ENCODE results near the gene SYTL5. TPM values are rescaled to one million over a fixed set of nuclear protein-coding genes. Genes with fewer than 3 reads are reported as not detected.

Gene SYTL5
- polyA plus RNA-seq, 1 donor (not counting 4 experiments of a cell fraction or from before 2014, with no cell fraction given), result 0.09 TPM

DNA sequence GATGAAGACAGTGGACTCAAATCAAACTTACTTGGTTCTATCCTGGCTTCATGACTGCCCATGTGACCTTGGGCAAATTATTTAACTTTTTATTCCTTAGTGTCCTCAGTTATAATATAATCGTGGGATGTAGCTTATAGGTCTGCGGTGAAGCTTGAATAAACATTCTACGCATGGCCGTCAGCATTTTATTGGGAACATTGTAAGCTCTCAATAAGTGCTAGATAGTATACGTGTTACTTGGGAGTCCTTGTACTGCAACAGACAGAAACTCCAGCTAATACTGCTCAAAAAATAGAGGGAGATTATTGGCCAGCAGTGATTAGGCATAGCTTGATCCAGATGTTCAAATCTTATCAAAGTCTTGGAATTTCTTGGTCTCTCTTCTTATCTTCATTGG, 104.8 kb downstream of the SYTL5 start:
- dilution Hi-C loops (cut with MboI; ENCODE audit: extremely low pct_ligation_motif_present, low sequenced_read_pairs), result no loop called here
- Histone ChIP-seq H3K4me3 (ENCODE audit: control insufficient read depth in 2 of 3, extremely low read depth in 1 of 3, insufficient read depth in 2 of 3, low read depth in 1 of 3, low read length in 3 of 3) (no peak overlapping the region), H3K9me1 (ENCODE audit: control insufficient read depth, extremely low read depth, insufficient read depth, low read length) (no peaks in the 10 kb centered on the region), H2AFZ (ENCODE audit: control insufficient read depth, low read length) (no peak overlapping the region), H3K27me3 (ENCODE audit: control insufficient read depth, extremely low read depth, insufficient read depth, low read length) (no peaks in the 10 kb centered on the region), H3K9ac (ENCODE audit: control insufficient read depth, extremely low read depth, insufficient read depth, low read length) (no peak overlapping the region), H4K20me1 (ENCODE audit: control insufficient read depth, extremely low read depth, insufficient read depth, low read length) (no peaks in the 10 kb centered on the region), H3K4me2 (ENCODE audit: control insufficient read depth, extremely low read depth, insufficient read depth, low read depth, low read length) (no peak overlapping the region), H3K4me1 (ENCODE audit: control insufficient read depth, extremely low read depth, insufficient read depth, low read length) (no peaks in the 10 kb centered on the region), H3K9me3 (ENCODE audit: control insufficient read depth, low read depth, low read length) (no peaks in the 10 kb centered on the region), H3K79me2 (ENCODE audit: control insufficient read depth, insufficient read depth, low read length) (no peaks in the 10 kb centered on the region), H3K36me3 (ENCODE audit: control insufficient read depth in 2 of 2, extremely low read depth in 1 of 2, insufficient read depth in 2 of 2, low read length in 2 of 2) (no peaks in the 10 kb centered on the region), H3K27ac (ENCODE audit: control insufficient read depth, insufficient read depth, low read length) (no peak overlapping the region)
- FAIRE-seq (no peak), DNase-seq (ENCODE audit: low read depth, low spot score) (no peak)
- TF ChIP-seq EZH2 (IDR thresholded peaks at IDR 0.05; ENCODE audit: low read length), result no peak

- Histone ChIP-seq H3K27me3 (ENCODE audit: control insufficient read depth, extremely low read depth, insufficient read depth, low read length) (no peaks in the 10 kb centered on the region), H3K79me2 (ENCODE audit: control insufficient read depth, insufficient read depth, low read length) (no peaks in the 10 kb centered on the region), H3K9ac (ENCODE audit: control insufficient read depth, extremely low read depth, insufficient read depth, low read length) (no peak overlapping the region), H3K36me3 (ENCODE audit: control insufficient read depth in 2 of 2, extremely low read depth in 1 of 2, insufficient read depth in 2 of 2, low read length in 2 of 2) (no peaks in the 10 kb centered on the region), H3K4me2 (ENCODE audit: control insufficient read depth, extremely low read depth, insufficient read depth, low read depth, low read length) (no peak overlapping the region), H3K9me1 (ENCODE audit: control insufficient read depth, extremely low read depth, insufficient read depth, low read length) (no peaks in the 10 kb centered on the region), H3K4me3 (ENCODE audit: control insufficient read depth in 2 of 3, extremely low read depth in 1 of 3, insufficient read depth in 2 of 3, low read depth in 1 of 3, low read length in 3 of 3) (no peak overlapping the region), H4K20me1 (ENCODE audit: control insufficient read depth, extremely low read depth, insufficient read depth, low read length) (no peaks in the 10 kb centered on the region), H3K9me3 (ENCODE audit: control insufficient read depth, low read depth, low read length) (no peaks in the 10 kb centered on the region), H2AFZ (ENCODE audit: control insufficient read depth, low read length) (no peak overlapping the region), H3K27ac (ENCODE audit: control insufficient read depth, insufficient read depth, low read length) (no peak overlapping the region), H3K4me1 (ENCODE audit: control insufficient read depth, extremely low read depth, insufficient read depth, low read length) (no peaks in the 10 kb centered on the region)
- dilution Hi-C loops (cut with MboI; ENCODE audit: extremely low pct_ligation_motif_present, low sequenced_read_pairs), result no loop called here
- TF ChIP-seq, protein P1, sequence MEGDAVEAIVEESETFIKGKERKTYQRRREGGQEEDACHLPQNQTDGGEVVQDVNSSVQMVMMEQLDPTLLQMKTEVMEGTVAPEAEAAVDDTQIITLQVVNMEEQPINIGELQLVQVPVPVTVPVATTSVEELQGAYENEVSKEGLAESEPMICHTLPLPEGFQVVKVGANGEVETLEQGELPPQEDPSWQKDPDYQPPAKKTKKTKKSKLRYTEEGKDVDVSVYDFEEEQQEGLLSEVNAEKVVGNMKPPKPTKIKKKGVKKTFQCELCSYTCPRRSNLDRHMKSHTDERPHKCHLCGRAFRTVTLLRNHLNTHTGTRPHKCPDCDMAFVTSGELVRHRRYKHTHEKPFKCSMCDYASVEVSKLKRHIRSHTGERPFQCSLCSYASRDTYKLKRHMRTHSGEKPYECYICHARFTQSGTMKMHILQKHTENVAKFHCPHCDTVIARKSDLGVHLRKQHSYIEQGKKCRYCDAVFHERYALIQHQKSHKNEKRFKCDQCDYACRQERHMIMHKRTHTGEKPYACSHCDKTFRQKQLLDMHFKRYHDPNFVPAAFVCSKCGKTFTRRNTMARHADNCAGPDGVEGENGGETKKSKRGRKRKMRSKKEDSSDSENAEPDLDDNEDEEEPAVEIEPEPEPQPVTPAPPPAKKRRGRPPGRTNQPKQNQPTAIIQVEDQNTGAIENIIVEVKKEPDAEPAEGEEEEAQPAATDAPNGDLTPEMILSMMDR (optimal IDR thresholded peaks at IDR 0.05 in 1 of 3, IDR thresholded peaks at IDR 0.05 in 1 of 3, conservative IDR thresholded peaks at IDR 0.05 in 1 of 3; ENCODE audit: extremely low read depth in 1 of 3, insufficient read depth in 2 of 3, low read length in 3 of 3), result no peak
- no peak for TF ChIP-seq EZH2 (IDR thresholded peaks at IDR 0.05; ENCODE audit: low read length)
- FAIRE-seq, result no peak
- DNase-seq (ENCODE audit: low read depth, low spot score), result no peak
These were observed 106.2 kb downstream of the SYTL5 start for GRCh38 chrX:38112566-38112965.

- H3K79me2 ChIP-seq (ENCODE audit: control insufficient read depth, insufficient read depth, low read length), result no peaks in the 10 kb centered on the region
- no peaks in the 10 kb centered on the region for H3K36me3 ChIP-seq (ENCODE audit: control insufficient read depth in 2 of 2, extremely low read depth in 1 of 2, insufficient read depth in 2 of 2, low read length in 2 of 2)
- FAIRE-seq, result no peak
- no peaks in the 10 kb centered on the region for H3K9me1 ChIP-seq (ENCODE audit: control insufficient read depth, extremely low read depth, insufficient read depth, low read length)
- no peaks in the 10 kb centered on the region for H3K4me1 ChIP-seq (ENCODE audit: control insufficient read depth, extremely low read depth, insufficient read depth, low read length)
- DNase-seq (ENCODE audit: low read depth, low spot score), result no peak
- TF ChIP-seq, protein P1 (optimal IDR thresholded peaks at IDR 0.05 in 1 of 3, IDR thresholded peaks at IDR 0.05 in 1 of 3, conservative IDR thresholded peaks at IDR 0.05 in 1 of 3; ENCODE audit: extremely low read depth in 1 of 3, insufficient read depth in 2 of 3, low read length in 3 of 3), result no peak
- TF ChIP-seq EZH2 (IDR thresholded peaks at IDR 0.05; ENCODE audit: low read length), result no peak
- no peak overlapping the region for H3K4me3 ChIP-seq (ENCODE audit: control insufficient read depth in 2 of 3, extremely low read depth in 1 of 3, insufficient read depth in 2 of 3, low read depth in 1 of 3, low read length in 3 of 3)
- H3K27ac ChIP-seq (ENCODE audit: control insufficient read depth, insufficient read depth, low read length), result no peak overlapping the region
- no peaks in the 10 kb centered on the region for H4K20me1 ChIP-seq (ENCODE audit: control insufficient read depth, extremely low read depth, insufficient read depth, low read length)
- no peak overlapping the region for H3K9ac ChIP-seq (ENCODE audit: control insufficient read depth, extremely low read depth, insufficient read depth, low read length)
- no peaks in the 10 kb centered on the region for H3K9me3 ChIP-seq (ENCODE audit: control insufficient read depth, low read depth, low read length)
- dilution Hi-C loops (cut with MboI; ENCODE audit: extremely low pct_ligation_motif_present, low sequenced_read_pairs), result no loop called here
- H2AFZ ChIP-seq (ENCODE audit: control insufficient read depth, low read length), result no peak overlapping the region
- H3K27me3 ChIP-seq (ENCODE audit: control insufficient read depth, extremely low read depth, insufficient read depth, low read length), result no peaks in the 10 kb centered on the region
- H3K4me2 ChIP-seq (ENCODE audit: control insufficient read depth, extremely low read depth, insufficient read depth, low read depth, low read length), result no peak overlapping the region
These were observed 110.4 kb downstream of the SYTL5 start for GRCh38 chrX:38116706-38117105.
